ENCODE measurements around the gene CASK.

GRCh38 chrX:41952102-41952501, 28.7 kb upstream of the CASK start:
- no peak for TF ChIP-seq POLR2A (IDR thresholded peaks at IDR 0.05)
- TF ChIP-seq, protein P1, sequence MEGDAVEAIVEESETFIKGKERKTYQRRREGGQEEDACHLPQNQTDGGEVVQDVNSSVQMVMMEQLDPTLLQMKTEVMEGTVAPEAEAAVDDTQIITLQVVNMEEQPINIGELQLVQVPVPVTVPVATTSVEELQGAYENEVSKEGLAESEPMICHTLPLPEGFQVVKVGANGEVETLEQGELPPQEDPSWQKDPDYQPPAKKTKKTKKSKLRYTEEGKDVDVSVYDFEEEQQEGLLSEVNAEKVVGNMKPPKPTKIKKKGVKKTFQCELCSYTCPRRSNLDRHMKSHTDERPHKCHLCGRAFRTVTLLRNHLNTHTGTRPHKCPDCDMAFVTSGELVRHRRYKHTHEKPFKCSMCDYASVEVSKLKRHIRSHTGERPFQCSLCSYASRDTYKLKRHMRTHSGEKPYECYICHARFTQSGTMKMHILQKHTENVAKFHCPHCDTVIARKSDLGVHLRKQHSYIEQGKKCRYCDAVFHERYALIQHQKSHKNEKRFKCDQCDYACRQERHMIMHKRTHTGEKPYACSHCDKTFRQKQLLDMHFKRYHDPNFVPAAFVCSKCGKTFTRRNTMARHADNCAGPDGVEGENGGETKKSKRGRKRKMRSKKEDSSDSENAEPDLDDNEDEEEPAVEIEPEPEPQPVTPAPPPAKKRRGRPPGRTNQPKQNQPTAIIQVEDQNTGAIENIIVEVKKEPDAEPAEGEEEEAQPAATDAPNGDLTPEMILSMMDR (IDR thresholded peaks at IDR 0.05) = no peak

Data from thyroid gland (tissue), 4 donors.